HG02970 (cell line): Measurements from ENCODE around the gene SMNDC1.
"Not testable (repeated sequence)": the region's sequence is repeated elsewhere in the genome, so short reads cannot be mapped to it uniquely, and the experiment has no call there.

Experiments
- ATAC-seq: cut with Tn5 transposase; IDR thresholded peaks from one replicate; pipeline ENCODE4 v1.9.1; 2021; ENCODE audit warnings: mild to moderate bottlenecking, moderate library complexity, moderate number of reproducible peaks; ENCODE audit not compliant: unreplicated experiment, low FRiP score

SMNDC1 gene

GRCh38 chr10:110259317-110259716 is 45.4 kb downstream of the SMNDC1 start:
- ATAC-seq, result no peak

GRCh38 chr10:110258542-110258941 is 46.2 kb downstream of the SMNDC1 start:
- no peak for ATAC-seq

- ATAC-seq, result no peak
These were observed 50.3 kb downstream of the SMNDC1 start for GRCh38 chr10:110254467-110254866.

- ATAC-seq, result no peak
These were observed 52.6 kb downstream of the SMNDC1 start for GRCh38 chr10:110252151-110252550.

GRCh38 chr10:110251392-110251791 is 53.3 kb downstream of the SMNDC1 start:
- ATAC-seq, result peak; percentile 65

GRCh38 chr10:110249489-110249888 is 55.2 kb downstream of the SMNDC1 start:
- ATAC-seq, result peak; percentile 47

GRCh38 chr10:110247833-110248232 is 56.9 kb downstream of the SMNDC1 start:
- ATAC-seq, result not testable (repeated sequence)

- no peak for ATAC-seq
These were observed 60.2 kb downstream of the SMNDC1 start for GRCh38 chr10:110244550-110244949.

- ATAC-seq, result no peak
These were observed 62.2 kb downstream of the SMNDC1 start for GRCh38 chr10:110242511-110242910.

- no peak for ATAC-seq
These were observed 62.9 kb downstream of the SMNDC1 start for GRCh38 chr10:110241841-110242240.

GRCh38 chr10:110241407-110241806 is 63.3 kb downstream of the SMNDC1 start:
- ATAC-seq, result no peak
